NCI-H526 (cell line): ENCODE data around the gene C16orf86.
"Not testable (repeated sequence)": the region's sequence is repeated elsewhere in the genome, so short reads cannot be mapped to it uniquely, and the experiment has no call there.

Source experiments
- DNase-seq, 2 experiments: peaks; one replicate each; lab custom pipeline; 2025; lab: John Stamatoyannopoulos, UW

Gene C16orf86

GRCh38 chr16:67693517-67694285, 27.1 kb downstream of the C16orf86 start:
- not testable (repeated sequence) for DNase-seq

- DNase-seq, result no peak
Observed at GRCh38 chr16:67694611-67695010, 28.0 kb downstream of the C16orf86 start.

- no peak for DNase-seq
Observed at GRCh38 chr16:67697422-67698185, 31.0 kb downstream of the C16orf86 start.

- DNase-seq, result no peak
Observed at GRCh38 chr16:67699265-67699664, 32.7 kb downstream of the C16orf86 start.

DNA sequence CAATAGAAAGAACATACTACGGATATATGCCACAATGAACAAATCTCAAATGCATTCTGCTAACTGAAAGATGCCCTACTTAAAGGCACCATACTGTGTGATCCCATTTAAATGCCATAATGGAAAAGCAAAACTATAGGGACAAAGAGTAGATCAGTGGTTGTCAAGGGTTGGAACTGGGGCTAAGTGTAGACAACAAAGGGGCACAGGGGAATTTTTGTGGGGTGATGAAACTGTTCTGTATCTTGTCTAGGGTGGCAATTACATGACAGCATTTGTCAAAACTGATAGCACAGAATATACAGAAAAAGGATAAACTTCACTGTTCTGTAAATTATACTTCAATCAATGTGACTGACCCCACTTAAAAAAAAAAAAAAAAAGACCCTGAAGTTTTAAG, 34.8 kb downstream of the C16orf86 start:
- no peak for DNase-seq

GRCh38 chr16:67702130-67702529, 35.5 kb downstream of the C16orf86 start:
- no peak for DNase-seq

DNA sequence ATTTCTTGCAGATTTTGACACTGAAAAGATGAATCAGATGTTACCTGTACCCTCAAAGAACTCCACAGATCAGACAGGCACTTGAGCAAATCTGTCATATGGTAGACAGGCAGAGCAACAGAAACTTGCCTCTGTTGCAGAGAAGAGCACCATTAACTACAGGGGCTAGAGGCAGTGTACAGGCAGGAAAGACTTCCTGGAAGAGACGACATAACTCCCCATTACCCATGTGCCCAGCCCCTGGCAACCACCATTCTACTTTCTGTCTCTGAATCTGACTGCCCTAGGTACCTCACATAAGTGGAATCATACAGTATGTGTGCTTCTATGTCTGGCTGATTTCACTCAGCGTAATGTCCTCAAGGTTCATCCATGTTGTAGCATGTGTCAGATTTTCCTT, 37.0 kb downstream of the C16orf86 start:
- no peak for DNase-seq

GRCh38 chr16:67704110-67704509, 37.5 kb downstream of the C16orf86 start:
- DNase-seq, result no peak

GRCh38 chr16:67707210-67707609, 40.6 kb downstream of the C16orf86 start:
- no peak for DNase-seq

DNA sequence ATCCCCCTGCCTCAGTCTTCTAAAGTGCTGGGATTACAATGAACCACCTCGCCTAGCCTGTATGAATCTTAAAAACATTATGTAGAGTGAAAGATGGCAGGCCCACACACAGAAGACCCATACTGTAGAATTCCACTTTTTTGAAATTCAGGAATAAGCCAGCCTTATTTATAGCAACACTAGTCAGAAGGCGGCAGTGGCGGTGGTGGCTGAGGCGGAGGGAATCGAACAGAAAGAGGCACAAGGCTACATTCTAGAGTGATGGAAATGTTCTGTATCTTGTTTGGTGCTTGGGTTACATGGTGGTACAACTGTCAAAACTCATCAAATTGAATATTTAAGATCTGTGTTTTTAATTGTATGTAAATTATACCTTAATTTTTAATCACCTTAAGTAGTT, 41.2 kb downstream of the C16orf86 start:
- no peak for DNase-seq

GRCh38 chr16:67708368-67708771, 41.8 kb downstream of the C16orf86 start:
- DNase-seq, result no peak

DNA sequence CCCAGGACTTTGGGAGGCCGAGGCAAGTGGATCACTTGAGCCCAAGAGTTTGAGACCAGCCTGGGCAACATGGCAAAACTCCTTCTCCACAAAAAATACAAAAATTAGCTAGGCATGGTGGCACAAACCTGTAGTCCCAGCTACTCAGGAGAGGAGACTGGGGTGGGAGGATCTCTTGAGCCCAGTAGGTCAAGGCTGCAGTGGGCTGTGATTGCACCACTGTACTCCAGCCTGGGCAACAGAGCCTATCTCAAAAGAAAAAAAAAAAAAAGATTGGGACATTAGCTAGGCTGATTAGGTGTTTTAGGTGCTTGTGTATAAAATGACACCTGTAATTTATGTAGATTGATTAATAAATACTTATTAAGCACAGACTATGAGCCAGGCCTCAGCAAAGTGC, 42.4 kb downstream of the C16orf86 start:
- DNase-seq, result no peak

- no peak for DNase-seq
Observed at GRCh38 chr16:67710607-67711006, 44.0 kb downstream of the C16orf86 start.

- DNase-seq, result no peak
Observed at GRCh38 chr16:67713647-67714273, 47.1 kb downstream of the C16orf86 start.

DNA sequence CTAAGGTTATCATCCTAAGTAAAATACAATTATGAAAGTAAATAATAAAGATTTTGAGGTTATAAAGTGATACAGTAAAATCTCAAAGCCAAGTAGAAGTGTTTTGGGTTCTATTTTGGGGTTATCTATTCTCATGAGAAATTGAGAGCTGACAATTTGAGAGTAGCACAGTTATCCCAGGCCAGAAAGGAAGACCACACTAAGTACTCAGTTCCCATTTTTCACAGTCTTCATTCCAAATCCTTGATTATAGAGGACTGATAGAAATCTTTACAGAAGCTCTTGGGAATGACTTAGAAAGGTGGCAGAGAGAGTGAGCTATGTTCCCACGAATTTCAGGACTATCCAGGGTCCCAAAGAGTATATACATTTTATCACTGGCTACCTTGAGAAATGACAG, 47.9 kb downstream of the C16orf86 start:
- DNase-seq, result no peak

DNA sequence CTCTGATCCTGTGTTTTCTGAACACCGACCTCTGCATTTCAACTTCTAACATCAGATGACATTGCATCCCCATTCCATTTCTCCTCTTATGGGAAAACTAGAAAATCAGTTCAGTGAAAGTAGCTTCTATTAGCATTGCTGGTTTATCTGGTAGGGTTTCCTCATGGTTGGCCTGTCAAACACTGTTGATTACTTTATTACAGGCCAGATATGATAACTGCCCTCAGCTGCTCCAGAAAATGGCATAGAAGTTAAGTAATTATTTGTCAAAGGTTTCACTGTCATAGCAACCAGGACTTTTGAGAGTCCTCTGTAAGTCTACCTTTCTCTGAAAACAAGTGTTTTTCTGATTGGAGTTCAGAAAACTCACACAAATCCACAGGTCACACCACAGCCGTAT, 49.5 kb downstream of the C16orf86 start:
- no peak for DNase-seq
